Liver (tissue), 9 donors: ENCODE data around the gene TMEM161A. TPM values are rescaled to one million over a fixed set of nuclear protein-coding genes. Genes with fewer than 3 reads are reported as not detected.
A peak's percentile ranks its signal among the peaks of the same experiment; 100 is the strongest.
"Not testable (repeated sequence)": the region's sequence is repeated elsewhere in the genome, so short reads cannot be mapped to it uniquely, and the experiment has no call there.

Source experiments
- DNase-seq: peaks from one replicate; pipeline ENCODE4 v3.0.0-alpha.2; 2017; ENCODE audit warnings: low spot score
- H3K27ac ChIP-seq, 2 donors: one replicate each; pipeline ENCODE4 v1.7.0; 2013; ENCODE audit warnings: inconsistent platforms in 2 of 2, low read length in 2 of 2, control low read depth in 1 of 2, low read depth in 1 of 2, mild to moderate bottlenecking in 1 of 2
- H3K27me3 ChIP-seq, 4 donors: one replicate each; pipeline versions ENCODE4 v1.6.1 to v1.7.0; 2013; ENCODE audit warnings: low read length in 3 of 4, inconsistent platforms in 1 of 4, mild to moderate bottlenecking in 1 of 4, moderate library complexity in 1 of 4; ENCODE audit not compliant: control insufficient read depth in 4 of 4, insufficient read depth in 4 of 4
- H3K36me3 ChIP-seq, 4 donors: one replicate each; pipeline versions ENCODE4 v1.6.1 to v1.7.0; 2013; ENCODE audit warnings: low read length in 3 of 4, mild to moderate bottlenecking in 3 of 4, low read depth in 1 of 4, moderate library complexity in 1 of 4; ENCODE audit not compliant: control insufficient read depth in 4 of 4, insufficient read depth in 3 of 4
- H3K4me1 ChIP-seq, 4 donors: one replicate each; pipeline versions ENCODE4 v1.6.1 to v1.7.0; 2013; ENCODE audit warnings: low read length in 3 of 4, mild to moderate bottlenecking in 3 of 4, moderate library complexity in 1 of 4; ENCODE audit not compliant: control insufficient read depth in 4 of 4, insufficient read depth in 4 of 4
- H3K4me3 ChIP-seq, 3 donors: one replicate each; pipeline versions ENCODE4 v1.6.1 to v1.7.0; 2013; ENCODE audit warnings: low read length in 3 of 3, control low read depth in 1 of 3, low read depth in 1 of 3, mild to moderate bottlenecking in 1 of 3
- H3K9ac ChIP-seq, 2 donors: one replicate each; pipeline ENCODE4 v1.7.0; 2013; ENCODE audit warnings: low read length in 2 of 2, mild to moderate bottlenecking in 2 of 2, moderate library complexity in 2 of 2, control low read depth in 1 of 2, low read depth in 1 of 2
- H3K9me3 ChIP-seq, 4 donors: one replicate each; pipeline versions ENCODE4 v1.6.1 to v1.7.0; 2013; ENCODE audit warnings: low read length in 3 of 4; ENCODE audit not compliant: control insufficient read depth in 4 of 4
- CTCF ChIP-seq: fragments of 150-350 bp; IDR thresholded peaks from 2 replicates; pipeline ENCODE4 v1.5.1; 2017; ENCODE audit warnings: improper control_type of control experiment, low read depth, low read length; ENCODE audit not compliant: missing input control
- EGR1 ChIP-seq, 2 donors: IDR thresholded peaks; 2 replicates each; pipeline ENCODE4 v1.6.1; 2016 to 2018; ENCODE audit warnings: antibody characterized with exemption in 2 of 2, low read depth in 2 of 2
- FOXA1 ChIP-seq: IDR thresholded peaks from 2 replicates; pipeline ENCODE4 v1.6.1; 2016; ENCODE audit warnings: antibody characterized with exemption
- FOXA2 ChIP-seq: IDR thresholded peaks from 2 replicates; pipeline ENCODE4 v1.6.1; 2016; ENCODE audit warnings: antibody characterized with exemption
- GABPA ChIP-seq, 2 donors: IDR thresholded peaks in 1 of 2; conservative IDR thresholded peaks in 1 of 2; 2 replicates each; pipeline ENCODE4 v1.6.1; 2016; ENCODE audit warnings: antibody characterized with exemption in 2 of 2, mild to moderate bottlenecking in 1 of 2, moderate library complexity in 1 of 2
- JUND ChIP-seq, 2 donors: IDR thresholded peaks; 2 replicates each; pipeline ENCODE4 v1.6.1; 2016; ENCODE audit warnings: antibody characterized with exemption in 2 of 2
- MAX ChIP-seq: IDR thresholded peaks from 2 replicates; pipeline ENCODE4 v1.6.1; 2016; ENCODE audit warnings: antibody characterized with exemption
- RAD21 ChIP-seq, 2 donors: IDR thresholded peaks; 2 replicates each; pipeline ENCODE4 v1.6.1; 2016; ENCODE audit warnings: antibody characterized with exemption in 2 of 2, mild to moderate bottlenecking in 2 of 2
- RXRA ChIP-seq, 2 donors: IDR thresholded peaks; 2 replicates each; pipeline ENCODE4 v1.6.1; 2017 to 2018; ENCODE audit warnings: antibody characterized with exemption in 2 of 2, mild to moderate bottlenecking in 1 of 2
- TAF1 ChIP-seq: conservative IDR thresholded peaks from 2 replicates; pipeline ENCODE4 v1.6.1; 2016; ENCODE audit warnings: antibody characterized with exemption, mild to moderate bottlenecking
- WGBS: extraction: QIAGEN DNeasy Blood & Tissue Kit; methylation state at CpG from one replicate; pipeline ENCODE4 v1.1.7; 2013; 5-methylcytosine and 5-hydroxymethylcytosine counted together
- polyA plus RNA-seq, 2 donors: library from polyadenylated mRNA; stranded (reverse) in 1 of 2; unstranded in 1 of 2; fragments of 200-250 nt in 1 of 2; fragments of >200 nt in 1 of 2; fragmentation: Nextera tagmentation in 1 of 2; extraction: Ambion mirVana in 1 of 2; gene quantifications; one replicate each; pipeline versions ENCODE4 v1.2.1 to v1.2.3, GENCODE V29; 2013 to 2015
- total RNA-seq, 2 donors: library from RNA; depleted of rRNA; stranded (reverse); fragments of >200 nt; gene quantifications; one replicate each; pipeline ENCODE4 v1.2.3, GENCODE V29; 2014
- TF ChIP-seq, protein P1 (sequence below): IDR thresholded peaks from 2 replicates; pipeline ENCODE4 v1.6.1; 2016; ENCODE audit warnings: antibody characterized with exemption
- donor health status: healthy.
- donor health status: healthy.
- donor health status: healthy.
- donor health status: healthy.
- donor health status: healthy.

The TMEM161A gene
- total and polyA plus RNA-seq, 4 donors: 13.1 to 27.1 (median 24.0) TPM

GRCh38 chr19:19176950-19177349 is 38.7 kb upstream of the TMEM161A start:
- 95% methylated on average over 8 of the region's 8 CpGs for WGBS
- DNase-seq: no peak
- no peaks in the 10 kb centered on the region for H3K9me3 ChIP-seq
- H3K4me1 ChIP-seq: peaks cover 0 to 3% (median 0%) of the 10 kb centered on the region in 4 donors
- no peaks in the 10 kb centered on the region for H3K27me3 ChIP-seq
- H3K4me3 ChIP-seq: no peak overlapping the region
- peaks cover 2 to 25% (median 5%) of the 10 kb centered on the region in 4 donors for H3K36me3 ChIP-seq
- H3K27ac ChIP-seq: no peak overlapping the region
- TF ChIP-seq GABPA (IDR thresholded peaks at IDR 0.05 in 1 of 2, conservative IDR thresholded peaks at IDR 0.05 in 1 of 2) (no peak), RAD21 (IDR thresholded peaks at IDR 0.05) (no peak), EGR1 (IDR thresholded peaks at IDR 0.05; ENCODE audit: low read depth in 2 of 2) (no peak), JUND (IDR thresholded peaks at IDR 0.05) (no peak), MAX (no peak), RXRA (IDR thresholded peaks at IDR 0.05) (no peak), FOXA1 (no peak), FOXA2 (no peak), TAF1 (no peak)
- no peak overlapping the region for H3K9ac ChIP-seq

GRCh38 chr19:19173243-19173642 is 35.0 kb upstream of the TMEM161A start:
- H3K36me3 ChIP-seq, H3K27me3 ChIP-seq, H3K9me3 ChIP-seq, H3K27ac ChIP-seq, H3K4me3 ChIP-seq, DNase-seq, H3K4me1 ChIP-seq, H3K9ac ChIP-seq: not testable (repeated sequence)
- 93% methylated on average over 5 of the region's 5 CpGs for WGBS

GRCh38 chr19:19171821-19172532 is 33.7 kb upstream of the TMEM161A start:
- Histone ChIP-seq H3K27me3 (no peaks in the 10 kb centered on the region), H3K36me3 (peaks cover 0 to 4% (median 1%) of the 10 kb centered on the region in 4 donors), H3K4me3 (no peak overlapping the region), H3K27ac (no peak overlapping the region), H3K4me1 (peaks cover 0 to 9% (median 0%) of the 10 kb centered on the region in 4 donors), H3K9me3 (no peaks in the 10 kb centered on the region), H3K9ac (no peak overlapping the region)
- DNase-seq: peak; percentile 57
- TF ChIP-seq CTCF (no peak), RXRA (IDR thresholded peaks at IDR 0.05) (peak in 1 of 2 donors; percentile 36)
- TF ChIP-seq, protein P1, sequence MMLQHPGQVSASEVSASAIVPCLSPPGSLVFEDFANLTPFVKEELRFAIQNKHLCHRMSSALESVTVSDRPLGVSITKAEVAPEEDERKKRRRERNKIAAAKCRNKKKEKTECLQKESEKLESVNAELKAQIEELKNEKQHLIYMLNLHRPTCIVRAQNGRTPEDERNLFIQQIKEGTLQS: peak; percentile 35
- 35% methylated on average over 8 of the region's 8 CpGs for WGBS
